ENCODE measurements around the gene SLC2A9. TPM values are rescaled to one million over a fixed set of nuclear protein-coding genes. Genes with fewer than 3 reads are reported as not detected.

The SLC2A9 gene
- polyA plus RNA-seq, 4 donors: 9.2 to 10.6 (median 10.3) TPM

GRCh38 chr4:10022346-10023049 lies 1.2 kb upstream of the SLC2A9 start:
- no peak for DNase-seq (ENCODE audit: low read depth in 4 of 4, low spot score in 3 of 4)

GRCh38 chr4:10021653-10022023 lies 341 bp upstream of the SLC2A9 start:
- no peak for DNase-seq (ENCODE audit: low read depth in 4 of 4, low spot score in 3 of 4)

- no peak for DNase-seq (ENCODE audit: low read depth in 4 of 4, low spot score in 3 of 4)
Observed at GRCh38 chr4:10020106-10020505, 1.2 kb downstream of the SLC2A9 start.

DNA sequence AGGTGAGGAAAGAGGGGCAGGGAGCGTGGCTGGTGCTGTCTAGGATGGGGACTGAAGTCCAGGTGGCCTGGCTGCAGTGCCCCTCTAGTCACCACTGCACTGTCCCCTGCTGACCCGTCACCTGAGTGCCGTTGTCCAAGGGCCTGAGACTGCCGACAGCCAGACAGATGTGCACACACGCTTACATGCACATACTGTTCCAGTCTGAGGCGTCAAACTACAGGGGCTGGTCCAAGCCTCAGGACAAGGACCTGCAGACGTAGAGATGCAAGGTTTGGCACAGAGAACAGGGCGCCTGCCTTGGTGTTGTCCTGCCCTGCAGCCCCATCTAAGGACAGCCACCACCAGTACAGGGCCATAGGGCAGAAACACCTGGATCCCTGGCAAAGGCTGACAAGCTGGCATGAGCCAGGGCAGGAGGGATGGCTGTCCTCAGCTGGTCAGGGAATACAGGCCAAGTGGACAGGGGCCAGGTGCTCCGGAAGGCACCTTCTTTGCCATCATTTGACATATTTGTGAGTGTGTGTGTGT lies 1.7 kb downstream of the SLC2A9 start:
- DNase-seq (ENCODE audit: low read depth in 4 of 4, low spot score in 3 of 4): no peak

DNA sequence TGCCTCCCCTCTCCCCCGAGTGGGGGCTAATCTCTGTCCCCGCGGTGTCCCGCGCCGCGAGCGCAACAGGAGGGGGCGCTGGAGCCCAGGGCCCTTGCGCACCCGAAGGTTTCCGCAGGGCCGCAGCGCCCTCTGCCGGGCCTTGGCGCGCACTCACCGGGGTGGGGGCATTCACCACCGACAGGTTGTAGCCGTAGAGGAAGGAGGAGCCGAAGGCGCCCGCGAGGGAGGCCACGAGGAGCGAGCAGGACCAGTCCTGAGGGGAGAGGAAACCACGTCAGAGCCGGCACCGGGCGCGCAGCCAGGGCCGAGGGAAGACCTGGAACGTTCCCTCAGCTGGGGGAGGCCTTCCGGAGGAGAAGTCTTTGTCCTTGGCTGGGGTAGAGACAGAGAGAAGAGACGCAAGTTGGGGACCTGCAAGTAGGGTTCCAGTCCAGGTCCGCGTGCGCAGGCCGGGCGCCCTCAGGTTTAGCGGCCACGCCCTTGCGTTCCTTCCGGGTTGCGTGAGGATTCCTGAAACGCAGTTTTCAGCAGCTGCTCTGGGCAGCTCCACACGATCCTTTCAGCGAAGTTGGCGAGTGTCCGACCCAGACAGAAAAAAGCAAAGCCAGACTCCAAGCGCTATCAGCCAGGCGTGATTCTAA lies 2.4 kb downstream of the SLC2A9 start:
- DNase-seq (ENCODE audit: low read depth in 4 of 4, low spot score in 3 of 4): peak; percentile 85 to 87 (median 86)

DNA sequence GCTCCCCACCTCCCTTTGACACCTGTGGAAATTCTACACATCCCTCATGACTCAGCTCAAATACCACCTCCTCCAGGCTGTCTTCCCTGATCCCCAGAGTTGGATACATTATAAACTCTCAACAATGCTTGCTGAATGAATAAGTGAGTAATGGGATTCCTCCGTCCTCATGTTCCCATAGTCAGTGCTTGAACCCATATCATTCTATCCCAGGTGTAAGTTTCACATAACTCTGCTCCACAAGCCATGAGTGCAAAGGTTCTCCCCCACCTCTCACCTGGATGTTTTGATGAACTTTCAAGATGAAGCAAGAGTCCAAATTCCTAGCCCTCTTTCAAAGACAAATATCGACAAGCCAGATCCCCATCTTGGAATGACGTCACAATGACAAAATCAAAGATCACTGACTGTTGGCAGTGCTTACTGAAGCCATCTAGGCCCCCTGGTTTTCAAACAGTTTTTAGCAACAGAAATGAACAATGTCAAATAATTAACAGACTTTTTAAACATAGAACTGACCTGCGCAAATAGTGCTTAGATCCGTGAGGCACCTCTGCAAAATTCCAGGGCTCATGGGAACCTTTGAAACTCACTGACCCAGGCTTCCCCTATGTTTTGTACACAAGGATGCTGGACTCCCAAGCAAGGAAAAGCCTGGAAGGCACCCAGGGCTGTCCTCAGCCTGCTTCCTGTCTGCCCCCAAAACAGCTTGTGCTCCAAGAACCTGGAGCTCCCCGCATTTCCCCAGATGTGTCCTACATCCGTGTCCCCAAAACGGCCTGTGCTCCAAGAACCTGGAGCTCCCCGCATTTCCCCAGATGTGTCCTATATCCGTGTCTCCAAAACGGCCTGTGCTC lies 4.0 kb downstream of the SLC2A9 start:
- no peak for DNase-seq (ENCODE audit: low read depth in 4 of 4, low spot score in 3 of 4)

GRCh38 chr4:10016169-10016568 lies 5.1 kb downstream of the SLC2A9 start:
- DNase-seq (ENCODE audit: low read depth in 4 of 4, low spot score in 3 of 4): no peak

DNA sequence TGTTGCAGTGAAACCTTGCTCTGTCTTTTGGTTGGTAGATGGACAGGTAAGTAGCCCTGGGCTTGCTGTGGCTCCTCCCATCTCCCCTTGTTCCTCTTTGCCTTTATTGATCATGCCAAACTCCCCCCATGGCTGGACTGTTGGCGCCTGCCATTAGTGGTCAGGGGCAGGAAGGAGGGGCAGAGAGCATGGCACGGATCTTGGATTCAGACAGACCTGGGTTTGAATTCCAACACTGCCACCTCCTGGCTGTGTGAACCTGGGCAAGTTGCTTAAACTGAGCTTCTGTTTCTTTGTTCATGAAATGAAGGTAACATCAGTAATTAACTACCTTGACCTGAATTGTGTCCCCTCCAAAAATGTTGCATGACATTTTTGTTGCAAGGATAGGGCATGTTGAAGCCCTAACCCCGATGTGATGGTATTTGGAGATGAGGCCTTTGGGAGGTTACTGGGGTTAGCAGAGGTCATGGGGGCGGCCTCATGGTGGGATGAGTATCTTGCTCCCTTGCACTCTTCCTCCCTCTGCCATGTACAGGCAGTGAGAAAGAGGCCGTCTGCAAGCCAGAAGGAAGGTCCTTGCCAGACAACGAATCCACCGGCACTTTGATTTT lies 6.0 kb downstream of the SLC2A9 start:
- DNase-seq (ENCODE audit: low read depth in 4 of 4, low spot score in 3 of 4): no peak

GRCh38 chr4:10013722-10014121 lies 7.6 kb downstream of the SLC2A9 start:
- DNase-seq (ENCODE audit: low read depth in 4 of 4, low spot score in 3 of 4): no peak

DNA sequence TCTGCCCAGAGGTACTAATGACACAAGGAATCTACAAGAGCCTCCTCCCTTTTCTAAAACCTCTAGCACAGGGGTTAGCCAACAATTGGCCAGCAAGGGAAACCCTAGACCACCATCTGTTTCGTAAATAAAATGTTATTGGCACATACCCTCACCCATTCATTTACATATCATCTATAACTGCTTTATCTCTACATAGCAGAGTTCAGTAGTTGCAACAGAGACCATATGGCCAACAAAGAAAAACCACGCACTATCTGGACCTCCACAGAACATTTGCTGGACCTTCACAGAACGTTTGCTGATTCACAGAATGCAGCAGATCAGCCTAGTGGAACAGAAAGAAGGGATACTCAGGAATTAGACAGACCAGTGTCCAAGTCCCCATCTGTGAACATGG lies 9.4 kb downstream of the SLC2A9 start:
- no peak for DNase-seq (ENCODE audit: low read depth in 4 of 4, low spot score in 3 of 4)

- no peak for DNase-seq (ENCODE audit: low read depth in 4 of 4, low spot score in 3 of 4)
Observed at GRCh38 chr4:10011277-10011676, 10.0 kb downstream of the SLC2A9 start.

- DNase-seq (ENCODE audit: low read depth in 4 of 4, low spot score in 3 of 4): no peak
Observed at GRCh38 chr4:10009861-10010500, 11.3 kb downstream of the SLC2A9 start.

DNA sequence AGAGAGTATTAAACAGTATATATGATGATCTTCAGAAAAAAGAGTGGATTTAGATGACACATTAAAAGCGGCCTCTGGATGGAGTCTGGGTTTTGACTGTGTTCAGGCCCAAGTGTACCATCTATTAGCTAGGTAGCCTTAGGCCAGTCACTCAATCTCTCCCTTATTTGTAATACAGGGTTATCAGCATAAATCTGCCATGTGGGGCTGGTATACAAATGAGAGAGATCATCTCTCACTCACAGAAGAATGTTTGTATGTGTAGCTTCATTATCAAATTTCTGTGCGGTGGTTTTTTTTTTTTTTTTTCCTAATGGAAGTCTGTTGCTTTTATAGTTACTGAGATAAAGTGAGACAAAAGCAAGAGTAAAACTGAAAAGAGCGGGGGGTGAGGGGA lies 12.7 kb downstream of the SLC2A9 start:
- no peak for DNase-seq (ENCODE audit: low read depth in 4 of 4, low spot score in 3 of 4)

- DNase-seq (ENCODE audit: low read depth in 4 of 4, low spot score in 3 of 4): no peak
Observed at GRCh38 chr4:10007793-10008608, 13.3 kb downstream of the SLC2A9 start.

GRCh38 chr4:10007436-10007740 lies 13.9 kb downstream of the SLC2A9 start:
- DNase-seq (ENCODE audit: low read depth in 4 of 4, low spot score in 3 of 4): no peak

DNA sequence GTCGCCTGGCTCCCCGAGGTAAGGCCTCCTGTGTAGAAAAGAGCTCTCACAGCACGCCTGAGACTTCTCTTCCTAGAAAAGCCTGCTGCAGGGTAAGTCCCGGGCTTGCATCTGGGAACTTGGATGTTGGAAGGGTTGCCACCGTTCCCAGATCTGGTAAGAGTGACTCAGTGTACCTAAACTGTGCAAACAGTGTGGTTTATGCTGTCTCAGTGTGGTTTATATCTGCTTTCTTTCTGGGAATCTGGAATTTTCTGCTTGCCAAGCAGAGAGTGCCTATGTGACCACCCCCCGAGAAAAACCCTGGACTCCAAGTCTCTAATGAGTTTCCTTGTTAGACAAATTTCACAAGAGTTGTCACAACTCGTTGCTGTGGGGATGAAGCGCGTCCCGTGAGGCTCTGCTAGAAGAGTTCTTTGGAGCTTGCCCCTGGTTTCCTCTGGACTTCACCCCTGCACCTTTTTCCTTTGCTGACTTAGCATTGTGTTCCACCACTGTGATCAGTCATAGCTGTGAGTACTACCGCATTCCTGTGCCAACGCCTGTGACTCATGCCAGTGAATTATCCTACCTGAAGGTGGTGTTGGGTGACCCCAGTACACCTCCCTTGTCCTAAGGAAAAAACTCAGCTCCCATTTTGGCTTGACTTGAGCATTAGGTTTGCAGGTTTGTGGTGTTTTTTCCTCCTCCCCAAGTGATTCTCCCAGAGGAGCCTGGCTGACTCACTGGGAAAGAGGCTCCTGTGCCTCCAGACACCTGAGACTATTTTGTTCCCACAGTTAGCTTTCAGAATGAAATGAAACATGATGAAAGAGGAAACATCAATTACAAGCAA lies 14.5 kb downstream of the SLC2A9 start:
- DNase-seq (ENCODE audit: low read depth in 4 of 4, low spot score in 3 of 4): peak in 2 of 4 donors; percentile 33 to 55

DNA sequence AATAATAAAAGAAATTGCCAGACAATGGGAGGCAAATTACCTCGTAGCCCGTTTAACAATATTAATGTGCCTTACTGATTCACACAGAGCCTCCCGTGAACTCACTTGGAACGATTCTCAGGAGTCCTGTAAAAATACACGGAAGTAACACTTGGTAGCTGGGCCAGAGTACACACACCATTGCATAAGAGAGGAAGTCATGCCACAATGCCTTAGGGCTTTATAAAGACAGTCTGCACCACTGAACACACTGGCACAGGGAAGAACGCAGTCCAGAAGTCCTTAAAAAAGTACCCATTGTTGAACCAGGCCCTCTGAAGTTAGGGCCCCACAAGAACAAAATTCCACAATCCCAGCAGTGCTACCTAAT lies 15.1 kb downstream of the SLC2A9 start:
- peak in 1 of 4 donors; percentile 47 for DNase-seq (ENCODE audit: low read depth in 4 of 4, low spot score in 3 of 4)

GRCh38 chr4:10005632-10006031 lies 15.7 kb downstream of the SLC2A9 start:
- no peak for DNase-seq (ENCODE audit: low read depth in 4 of 4, low spot score in 3 of 4)

GRCh38 chr4:10003666-10004065 lies 17.6 kb downstream of the SLC2A9 start:
- no peak for DNase-seq (ENCODE audit: low read depth in 4 of 4, low spot score in 3 of 4)

Measured in right renal pelvis (tissue), 4 donors.